K562 treated with DMSO at 1 percent for 4 hours (cell line): ENCODE measurements around the gene SMARCE1. TPM values are rescaled to one million over a fixed set of nuclear protein-coding genes. Genes with fewer than 3 reads are reported as not detected.

ENCODE experiments used
- total RNA-seq: library from RNA; unstranded; fragments of 300-600 nt; gene quantifications from 2 replicates; pipeline ENCODE4 v1.2.3, GENCODE V29; 2022; ENCODE audit not compliant: insufficient read depth

SMARCE1 gene
- 58.8 and 60.4 TPM in 2 replicates for total RNA-seq

GRCh38 chr17:40647624-40648383 is at the start of gene SMARCE1:
Gene SMARCE1, minus strand, starts transcription at chr17:40647818. Its CDS starts 2,016 bp downstream, at chr17:40645802.

GRCh38 chr17:40664582-40665333 is 17.1 kb upstream of the SMARCE1 start, which contains the start of gene KRT222:
Gene KRT222, minus strand, starts transcription at chr17:40665177. Its CDS starts 78 bp downstream, at chr17:40665099.

Other genes starting within 250 kb of the SMARCE1 start
- gene TOP2A, start 229.9 kb downstream of the SMARCE1 start, total RNA-seq = 153 and 167 TPM in 2 replicates
- gene IGFBP4, start 204.4 kb downstream of the SMARCE1 start, total RNA-seq = 183 and 189 TPM in 2 replicates
- gene TNS4, start 146.2 kb downstream of the SMARCE1 start, total RNA-seq = 0.13 TPM in 1 of 2 replicates, not detected in the other
- 0.38 TPM in 1 of 2 replicates, not detected in the other for gene CCR7, start 82.3 kb downstream of the SMARCE1 start, total RNA-seq
- not detected in 2 replicates for gene KRT222, start 17.4 kb upstream of the SMARCE1 start, total RNA-seq
- gene KRT24, start 55.9 kb upstream of the SMARCE1 start, total RNA-seq = not detected in 2 replicates
- not detected in 2 replicates for gene KRT25, start 107.5 kb upstream of the SMARCE1 start, total RNA-seq
- gene KRT26, start 124.4 kb upstream of the SMARCE1 start, total RNA-seq = not detected in 2 replicates
- gene KRT27, start 134.7 kb upstream of the SMARCE1 start, total RNA-seq = not detected in 2 replicates
- gene KRT28, start 152.1 kb upstream of the SMARCE1 start, total RNA-seq = not detected in 2 replicates
- 46.6 and 60.8 TPM in 2 replicates for gene KRT10, start 174.8 kb upstream of the SMARCE1 start, total RNA-seq
- 5.7 and 8.8 TPM in 2 replicates for gene KRT12, start 219.4 kb upstream of the SMARCE1 start, total RNA-seq
- not detected in 2 replicates for gene KRT20, start 237.4 kb upstream of the SMARCE1 start, total RNA-seq